Peyer's patch (tissue), 4 donors: ENCODE data around the gene GLDN.

ENCODE experiments used
- CTCF ChIP-seq, 6 experiments: fragments of 450-650 bp in 4 of 6; fragments of 200-600 bp in 2 of 6; sonication (generic) in 1 of 6; IDR thresholded peaks; one replicate each; pipeline ENCODE4 v1.5.1; 2017 to 2019; ENCODE audit warnings: antibody characterized with exemption in 6 of 6, mild to moderate bottlenecking in 3 of 6, moderate library complexity in 1 of 6
- POLR2A ChIP-seq, 2 donors: fragments of 450-650 bp; IDR thresholded peaks; one replicate each; pipeline ENCODE4 v1.5.1; 2017; ENCODE audit warnings: antibody characterized with exemption in 2 of 2, mild to moderate bottlenecking in 2 of 2, moderate library complexity in 2 of 2

- TF ChIP-seq POLR2A (IDR thresholded peaks at IDR 0.05), result no peak
- no peak for TF ChIP-seq CTCF (IDR thresholded peaks at IDR 0.05)
Measured at GRCh38 chr15:51390241-51390965, 48.9 kb downstream of the GLDN start.
